K562 (cell line): ENCODE data around the gene GPX5. TPM values are rescaled to one million over a fixed set of nuclear protein-coding genes. Genes with fewer than 3 reads are reported as not detected.

Experiments
- CBX1 ChIP-seq: sonication (generic); IDR thresholded peaks from 2 replicates; pipeline ENCODE4 v1.6.1; 2016; ENCODE audit warnings: antibody characterized with exemption, low read depth, mild to moderate bottlenecking
- E2F1 ChIP-seq: sonication (generic); formaldehyde crosslinking; IDR thresholded peaks from 2 replicates; pipeline ENCODE4 v1.8.1; 2023; ENCODE audit warnings: mild to moderate bottlenecking, missing genetic modification reagents, moderate library complexity
- ETS1 ChIP-seq: conservative IDR thresholded peaks from 2 replicates; pipeline ENCODE4 v1.6.1; 2011; ENCODE audit warnings: low read depth, mild to moderate bottlenecking, low read length; ENCODE audit not compliant: control insufficient read depth
- ETS2 ChIP-seq: IDR thresholded peaks from 2 replicates; pipeline ENCODE4 v1.6.1; 2016; ENCODE audit warnings: borderline replicate concordance, missing genetic modification characterization, mild to moderate bottlenecking, moderate library complexity, missing compliant biosample characterization; ENCODE audit not compliant: poor library complexity, severe bottlenecking
- FOXJ3 ChIP-seq: sonication (generic); formaldehyde crosslinking; IDR thresholded peaks from 2 replicates; pipeline ENCODE4 v1.4.0; 2020; ENCODE audit warnings: mild to moderate bottlenecking, missing genetic modification reagents
- KAT2B ChIP-seq: IDR thresholded peaks from one replicate; pipeline ENCODE4 v1.6.1; 2012; ENCODE audit warnings: low read depth, mild to moderate bottlenecking, control low read depth, inconsistent platforms, low read length, moderate library complexity
- KDM1A ChIP-seq, 2 experiments: fragments of 450-650 bp; IDR thresholded peaks; 2 replicates each; pipeline ENCODE4 v1.6.1; 2016; ENCODE audit warnings: mild to moderate bottlenecking in 2 of 2
- KLF16 ChIP-seq: IDR thresholded peaks from 2 replicates; pipeline ENCODE4 v1.6.1; 2016; ENCODE audit warnings: antibody characterized with exemption
- MBD1 ChIP-seq: fragments of 250-450 bp; sonication (Bioruptor Pico); IDR thresholded peaks from 2 replicates; pipeline ENCODE4 v1.8.0; 2022; ENCODE audit warnings: inconsistent platforms
- MCM5 ChIP-seq: fragments of 450-650 bp; IDR thresholded peaks from 2 replicates; pipeline ENCODE4 v1.6.1; 2016; ENCODE audit warnings: low read depth
- MEF2A ChIP-seq: IDR thresholded peaks from 2 replicates; pipeline ENCODE4 v1.6.1; 2011; ENCODE audit warnings: low read depth, mild to moderate bottlenecking, low read length, moderate library complexity; ENCODE audit not compliant: control insufficient read depth
- NRF1 ChIP-seq, 2 experiments: fragments of 450-650 bp; IDR thresholded peaks in 1 of 2; conservative IDR thresholded peaks in 1 of 2; 2 replicates each; pipeline ENCODE4 v1.6.1; 2014; ENCODE audit warnings: mild to moderate bottlenecking in 2 of 2
- PHF21A ChIP-seq: fragments of 450-650 bp; IDR thresholded peaks from 2 replicates; pipeline ENCODE4 v1.6.1; 2017; ENCODE audit warnings: low read depth, borderline replicate concordance
- RBM17 ChIP-seq: fragments of 200-400 bp; formaldehyde crosslinking; IDR thresholded peaks from 2 replicates; pipeline ENCODE4 v1.6.1; 2017; ENCODE audit warnings: low read depth, mild to moderate bottlenecking, low read length, borderline replicate concordance
- RBM39 ChIP-seq: fragments of 200-400 bp; formaldehyde crosslinking; optimal IDR thresholded peaks from 2 replicates; pipeline ENCODE3; 2018; ENCODE audit warnings: low read depth, low read length
- SREBF2 ChIP-seq: sonication (generic); formaldehyde crosslinking; IDR thresholded peaks from 2 replicates; pipeline ENCODE4 v1.4.0; 2020; ENCODE audit warnings: mild to moderate bottlenecking, missing genetic modification reagents
- TAF9B ChIP-seq: fragments of 450-650 bp; IDR thresholded peaks from 2 replicates; pipeline ENCODE4 v1.6.1; 2018; ENCODE audit warnings: mild to moderate bottlenecking; ENCODE audit not compliant: partially characterized antibody
- ZKSCAN1 ChIP-seq: fragments of 150-350 bp; IDR thresholded peaks from 2 replicates; pipeline ENCODE4 v1.6.1; 2016; ENCODE audit warnings: low read depth, low read length
- ZNF146 ChIP-seq: IDR thresholded peaks from one replicate; pipeline ENCODE4 v1.6.1; 2018; ENCODE audit warnings: missing compliant biosample characterization; ENCODE audit not compliant: unreplicated experiment
- ZNF282 ChIP-seq: sonication (generic); formaldehyde crosslinking; IDR thresholded peaks from 2 replicates; pipeline ENCODE4 v1.8.1; 2023; ENCODE audit warnings: missing genetic modification reagents
- ZNF592 ChIP-seq: fragments of 450-650 bp; IDR thresholded peaks from 2 replicates; pipeline ENCODE4 v1.6.1; 2017; ENCODE audit warnings: antibody characterized with exemption, mild to moderate bottlenecking
- polyA plus RNA-seq, 8 experiments: library from polyadenylated mRNA; depleted of rRNA in 4 of 8; stranded (reverse) in 5 of 8; unstranded in 3 of 8; fragments of >200 nt; fragmentation: Nextera tagmentation in 2 of 8; fragmentation: Illumina TruSeq in 1 of 8; extraction: Ambion mirVana in 2 of 8; extraction: Trizol in 1 of 8; gene quantifications; 2 replicates each; pipeline versions ENCODE4 v1.2.1 to v1.2.3, GENCODE V29; 2011 to 2014; ENCODE audit warnings: inconsistent platforms in 1 of 8, missing spikeins in 1 of 8
- total RNA-seq, 7 experiments: library from RNA; depleted of rRNA in 6 of 7; stranded (reverse); fragments of >200 nt in 6 of 7; fragmentation: Illumina TruSeq in 2 of 7; extraction: Trizol in 2 of 7; gene quantifications; 2 replicates each; pipeline versions ENCODE4 v1.2.1 to v1.2.3, GENCODE V29; 2011 to 2021; ENCODE audit warnings: low replicate concordance in 1 of 7

GPX5 gene
- total and polyA plus RNA-seq, 9 of the 15 experiments (the other 6 are each of a cell fraction or from before 2014, with no cell fraction given), result 0.07 to 0.18 (median 0.15) TPM; not detected in 6

- TF ChIP-seq ETS2 (no peak), ZNF146 (CRISPR knock-in tag) (no peak), MEF2A (no peak), FOXJ3 (CRISPR knock-in tag) (no peak), KAT2B (no peak), KDM1A (IDR thresholded peaks at IDR 0.05) (no peak), ZKSCAN1 (no peak), KLF16 (0 out of 2 replicates have a peak, but pooled peaks have one; percentile 22), ZNF282 (no peak), TAF9B (peak; percentile 10), MCM5 (no peak), NRF1 (conservative IDR thresholded peaks at IDR 0.05 in 1 of 2, IDR thresholded peaks at IDR 0.05 in 1 of 2) (no peak), PHF21A (no peak), SREBF2 (CRISPR knock-in tag) (no peak), MBD1 (CRISPR knock-in tag) (no peak), RBM17 (no peak), RBM39 (no peak), ETS1 (no peak), ZNF592 (0 out of 2 replicates have a peak, but pooled peaks have one; percentile 29), E2F1 (CRISPR knock-in tag) (no peak), CBX1 (no peak)
Measured at GRCh38 chr6:28551891-28552666, 26.4 kb downstream of the GPX5 start (continued).
